ENCODE measurements around the gene IL18BP.

IL18BP gene

GRCh38 chr11:71999362-71999761 is 653 bp downstream of the IL18BP start:
- DNase-seq (ENCODE audit: low read depth, low spot score) = no peak
- H3K9me3 ChIP-seq (ENCODE audit: low read depth, low read length) = no peaks in the 10 kb centered on the region
- H3K4me3 ChIP-seq = no peak overlapping the region
- no peak overlapping the region for H3K27ac ChIP-seq
- TF ChIP-seq POLR2AphosphoS5 (IDR thresholded peaks at IDR 0.05; ENCODE audit: borderline replicate concordance, low read depth, low read length) (no peak), FOXP2 (optimal IDR thresholded peaks at IDR 0.05; ENCODE audit: control extremely low read depth, extremely low read length, insufficient read depth) (no peak), EZH2 (IDR thresholded peaks at IDR 0.05) (no peak)
- peaks cover 22% of the 10 kb centered on the region for H3K36me3 ChIP-seq (ENCODE audit: insufficient read depth, low read length)
- H3K9ac ChIP-seq (ENCODE audit: insufficient read length) = no peak overlapping the region

GRCh38 chr11:71999798-72000197 is 1.1 kb downstream of the IL18BP start:
- no peak for TF ChIP-seq POLR2AphosphoS5 (IDR thresholded peaks at IDR 0.05; ENCODE audit: borderline replicate concordance, low read depth, low read length)
- Histone ChIP-seq H3K36me3 (ENCODE audit: insufficient read depth, low read length) (peaks cover 26% of the 10 kb centered on the region), H3K27ac (no peak overlapping the region), H3K4me3 (no peak overlapping the region), H3K9ac (ENCODE audit: insufficient read length) (no peak overlapping the region), H3K9me3 (ENCODE audit: low read depth, low read length) (no peaks in the 10 kb centered on the region)
- DNase-seq (ENCODE audit: low read depth, low spot score) = no peak

- no peak overlapping the region for H3K9ac ChIP-seq (ENCODE audit: insufficient read length)
- no peak overlapping the region for H3K27ac ChIP-seq
- peaks cover 31% of the 10 kb centered on the region for H3K36me3 ChIP-seq (ENCODE audit: insufficient read depth, low read length)
- no peak for TF ChIP-seq EZH2 (IDR thresholded peaks at IDR 0.05)
- TF ChIP-seq FOXP2 (optimal IDR thresholded peaks at IDR 0.05; ENCODE audit: control extremely low read depth, extremely low read length, insufficient read depth) = no peak
- no peak for TF ChIP-seq POLR2AphosphoS5 (IDR thresholded peaks at IDR 0.05; ENCODE audit: borderline replicate concordance, low read depth, low read length)
- H3K9me3 ChIP-seq (ENCODE audit: low read depth, low read length) = no peaks in the 10 kb centered on the region
- no peak for DNase-seq (ENCODE audit: low read depth, low spot score)
- no peak overlapping the region for H3K4me3 ChIP-seq
Observed at GRCh38 chr11:72000202-72000867, 1.6 kb downstream of the IL18BP start.

GRCh38 chr11:72001285-72001684 is 2.6 kb downstream of the IL18BP start:
- H3K27ac ChIP-seq = no peak overlapping the region
- no peak for DNase-seq (ENCODE audit: low read depth, low spot score)
- H3K36me3 ChIP-seq (ENCODE audit: insufficient read depth, low read length) = peaks cover 41% of the 10 kb centered on the region
- no peaks in the 10 kb centered on the region for H3K9me3 ChIP-seq (ENCODE audit: low read depth, low read length)
- H3K9ac ChIP-seq (ENCODE audit: insufficient read length) = no peak overlapping the region
- no peak overlapping the region for H3K4me3 ChIP-seq
- TF ChIP-seq POLR2AphosphoS5 (IDR thresholded peaks at IDR 0.05; ENCODE audit: borderline replicate concordance, low read depth, low read length) (no peak), EZH2 (IDR thresholded peaks at IDR 0.05) (no peak), FOXP2 (optimal IDR thresholded peaks at IDR 0.05; ENCODE audit: control extremely low read depth, extremely low read length, insufficient read depth) (no peak)

GRCh38 chr11:72001834-72002591 is 3.3 kb downstream of the IL18BP start:
- Histone ChIP-seq H3K4me3 (no peak overlapping the region), H3K9ac (ENCODE audit: insufficient read length) (no peak overlapping the region), H3K36me3 (ENCODE audit: insufficient read depth, low read length) (peaks cover 48% of the 10 kb centered on the region), H3K9me3 (ENCODE audit: low read depth, low read length) (no peaks in the 10 kb centered on the region), H3K27ac (peak overlapping the region; percentile 67; the same call in 1 of the 2 replicates)
- no peak for DNase-seq (ENCODE audit: low read depth, low spot score)
- no peak; the same call in 1 of the 2 replicates for TF ChIP-seq POLR2AphosphoS5 (IDR thresholded peaks at IDR 0.05; ENCODE audit: borderline replicate concordance, low read depth, low read length)
- TF ChIP-seq FOXP2 (optimal IDR thresholded peaks at IDR 0.05; ENCODE audit: control extremely low read depth, extremely low read length, insufficient read depth) = no peak
- TF ChIP-seq EZH2 (IDR thresholded peaks at IDR 0.05) = no peak

GRCh38 chr11:72002841-72003775 is 4.4 kb downstream of the IL18BP start:
- TF ChIP-seq POLR2AphosphoS5 (IDR thresholded peaks at IDR 0.05; ENCODE audit: borderline replicate concordance, low read depth, low read length) = no peak; the same call in 1 of the 2 replicates
- TF ChIP-seq EZH2 (IDR thresholded peaks at IDR 0.05) = no peak
- no peak for TF ChIP-seq FOXP2 (optimal IDR thresholded peaks at IDR 0.05; ENCODE audit: control extremely low read depth, extremely low read length, insufficient read depth)
- H3K36me3 ChIP-seq (ENCODE audit: insufficient read depth, low read length) = peaks cover 59% of the 10 kb centered on the region
- H3K4me3 ChIP-seq = no peak overlapping the region

GRCh38 chr11:72003776-72004171 is 5.1 kb downstream of the IL18BP start:
- Histone ChIP-seq H3K9me3 (ENCODE audit: low read depth, low read length) (no peaks in the 10 kb centered on the region), H3K27ac (no peak overlapping the region), H3K36me3 (ENCODE audit: insufficient read depth, low read length) (peaks cover 66% of the 10 kb centered on the region), H3K4me3 (no peak overlapping the region), H3K9ac (ENCODE audit: insufficient read length) (no peak overlapping the region)
- no peak for DNase-seq (ENCODE audit: low read depth, low spot score)
- TF ChIP-seq POLR2AphosphoS5 (IDR thresholded peaks at IDR 0.05; ENCODE audit: borderline replicate concordance, low read depth, low read length) (no peak; the same call in 1 of the 2 replicates), FOXP2 (optimal IDR thresholded peaks at IDR 0.05; ENCODE audit: control extremely low read depth, extremely low read length, insufficient read depth) (no peak), EZH2 (IDR thresholded peaks at IDR 0.05) (no peak)

More at GRCh38 chr11:72002841-72003775, 4.4 kb downstream of the IL18BP start:
- no peak for DNase-seq (ENCODE audit: low read depth, low spot score)
- no peak overlapping the region for H3K27ac ChIP-seq
- H3K9ac ChIP-seq (ENCODE audit: insufficient read length) = no peak overlapping the region
- H3K9me3 ChIP-seq (ENCODE audit: low read depth, low read length) = no peaks in the 10 kb centered on the region

Measured in SK-N-MC (cell line).